ENCODE results near the gene MRPS11.

- TF ChIP-seq CBX8 (IDR thresholded peaks at IDR 0.05) (no peak), ATOH8 (CRISPR knock-in tag; IDR thresholded peaks at IDR 0.05; ENCODE audit: low read depth) (no peak), CTCF (IDR thresholded peaks at IDR 0.05) (no peak), ESRRA (IDR thresholded peaks at IDR 0.05; ENCODE audit: borderline replicate concordance, low read length) (no peak), CHD4 (IDR thresholded peaks at IDR 0.05; ENCODE audit: borderline replicate concordance) (no peak), PHF8 (IDR thresholded peaks at IDR 0.05; ENCODE audit: borderline replicate concordance, low read depth) (no peak), POLR2A (IDR thresholded peaks at IDR 0.05; ENCODE audit: low read length) (no peak), RNF2 (IDR thresholded peaks at IDR 0.05; ENCODE audit: borderline replicate concordance, low read depth) (no peak), CEBPB (IDR thresholded peaks at IDR 0.05) (no peak), MAX (IDR thresholded peaks at IDR 0.05) (no peak), EP300 (IDR thresholded peaks at IDR 0.05) (no peak), CHD2 (IDR thresholded peaks at IDR 0.05; ENCODE audit: low read length, partially characterized antibody) (no peak)
Observed at GRCh38 chr15:88518903-88519302, 51.4 kb downstream of the MRPS11 start.

Measured in A549 (cell line).